ENCODE data around the gene GAK. TPM values are rescaled to one million over a fixed set of nuclear protein-coding genes. Genes with fewer than 3 reads are reported as not detected.

GAK gene
- polyA plus RNA-seq, 1 donor from 2014 or later = 58.8 TPM

DNA sequence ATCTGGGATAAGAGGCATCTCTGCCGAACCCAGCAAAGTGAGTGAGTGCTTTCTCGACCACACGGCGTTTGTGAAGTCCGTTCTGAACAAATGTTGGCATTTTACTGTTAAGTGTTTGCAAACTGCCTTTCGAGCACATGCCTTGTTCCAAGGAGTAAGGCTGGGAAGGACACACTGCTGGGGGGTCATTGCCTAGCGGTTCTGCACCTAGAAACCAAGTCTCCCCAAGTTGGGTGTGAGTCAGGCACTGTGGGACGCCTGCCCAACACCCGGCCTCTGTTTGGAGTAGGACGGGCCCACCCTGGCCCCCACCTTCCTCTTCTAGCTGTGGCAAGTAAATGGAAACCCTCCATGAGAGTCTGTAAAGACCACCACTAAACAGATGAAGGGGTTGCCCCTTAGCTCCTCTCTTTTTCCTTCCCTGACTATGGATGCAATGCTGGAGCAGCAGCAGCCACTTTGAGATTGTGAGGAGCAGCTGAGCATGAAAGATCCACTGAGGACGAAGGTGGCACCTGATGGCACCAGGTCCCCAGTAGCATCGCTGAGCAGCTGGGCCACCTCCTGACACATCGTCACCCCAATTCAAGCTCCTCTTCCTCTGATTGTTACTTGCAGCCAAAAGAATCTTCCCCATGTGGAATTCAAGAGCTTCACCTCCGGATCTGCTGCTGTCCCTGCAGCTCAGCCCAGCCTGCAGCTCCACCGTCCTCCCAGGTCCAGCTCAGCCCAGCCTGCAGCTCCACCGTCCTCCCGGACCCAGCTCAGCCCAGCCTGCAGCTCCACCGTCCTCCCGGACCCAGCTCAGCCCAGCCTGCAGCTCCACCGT, 112.5 kb downstream of the GAK start:
- Histone ChIP-seq H3F3A (ENCODE audit: insufficient read depth, low read length, poor library complexity, severe bottlenecking) (no peaks in the 10 kb centered on the region), H3K79me2 (replicated peaks; ENCODE audit: insufficient read depth, low read length) (no peaks in the 10 kb centered on the region), H3K9ac (ENCODE audit: low read length) (no peak overlapping the region), H3K4me2 (ENCODE audit: low read length) (no peak overlapping the region), H3K27me3 (ENCODE audit: insufficient read depth, low read depth, low read length) (peaks cover 20% of the 10 kb centered on the region), H3K27ac (ENCODE audit: low read length) (no peak overlapping the region), H2AFZ (ENCODE audit: low read depth, low read length) (no peak overlapping the region), H4K20me1 (ENCODE audit: insufficient read depth) (no peaks in the 10 kb centered on the region), H3K4me3 (ENCODE audit: low read length) (no peak overlapping the region), H3K9me2 (ENCODE audit: insufficient read depth, low read length) (no peaks in the 10 kb centered on the region), H3K9me3 (ENCODE audit: low read length) (no peaks in the 10 kb centered on the region), H3K36me3 (ENCODE audit: insufficient read depth, low read length) (no peaks in the 10 kb centered on the region)
- TF ChIP-seq TAF1 (IDR thresholded peaks at IDR 0.05; ENCODE audit: low read depth) (no peak), EZH2 (IDR thresholded peaks at IDR 0.05; ENCODE audit: borderline replicate concordance, insufficient read depth, low read length, poor library complexity, severe bottlenecking) (no peak)
- TF ChIP-seq, protein P1, sequence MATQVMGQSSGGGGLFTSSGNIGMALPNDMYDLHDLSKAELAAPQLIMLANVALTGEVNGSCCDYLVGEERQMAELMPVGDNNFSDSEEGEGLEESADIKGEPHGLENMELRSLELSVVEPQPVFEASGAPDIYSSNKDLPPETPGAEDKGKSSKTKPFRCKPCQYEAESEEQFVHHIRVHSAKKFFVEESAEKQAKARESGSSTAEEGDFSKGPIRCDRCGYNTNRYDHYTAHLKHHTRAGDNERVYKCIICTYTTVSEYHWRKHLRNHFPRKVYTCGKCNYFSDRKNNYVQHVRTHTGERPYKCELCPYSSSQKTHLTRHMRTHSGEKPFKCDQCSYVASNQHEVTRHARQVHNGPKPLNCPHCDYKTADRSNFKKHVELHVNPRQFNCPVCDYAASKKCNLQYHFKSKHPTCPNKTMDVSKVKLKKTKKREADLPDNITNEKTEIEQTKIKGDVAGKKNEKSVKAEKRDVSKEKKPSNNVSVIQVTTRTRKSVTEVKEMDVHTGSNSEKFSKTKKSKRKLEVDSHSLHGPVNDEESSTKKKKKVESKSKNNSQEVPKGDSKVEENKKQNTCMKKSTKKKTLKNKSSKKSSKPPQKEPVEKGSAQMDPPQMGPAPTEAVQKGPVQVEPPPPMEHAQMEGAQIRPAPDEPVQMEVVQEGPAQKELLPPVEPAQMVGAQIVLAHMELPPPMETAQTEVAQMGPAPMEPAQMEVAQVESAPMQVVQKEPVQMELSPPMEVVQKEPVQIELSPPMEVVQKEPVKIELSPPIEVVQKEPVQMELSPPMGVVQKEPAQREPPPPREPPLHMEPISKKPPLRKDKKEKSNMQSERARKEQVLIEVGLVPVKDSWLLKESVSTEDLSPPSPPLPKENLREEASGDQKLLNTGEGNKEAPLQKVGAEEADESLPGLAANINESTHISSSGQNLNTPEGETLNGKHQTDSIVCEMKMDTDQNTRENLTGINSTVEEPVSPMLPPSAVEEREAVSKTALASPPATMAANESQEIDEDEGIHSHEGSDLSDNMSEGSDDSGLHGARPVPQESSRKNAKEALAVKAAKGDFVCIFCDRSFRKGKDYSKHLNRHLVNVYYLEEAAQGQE (IDR thresholded peaks at IDR 0.05; ENCODE audit: borderline replicate concordance) = no peak

GRCh38 chr4:818106-818921, 113.8 kb downstream of the GAK start:
- Histone ChIP-seq H3K4me3 (ENCODE audit: low read length) (no peak overlapping the region), H3K36me3 (ENCODE audit: insufficient read depth, low read length) (no peaks in the 10 kb centered on the region), H3K9me3 (ENCODE audit: low read length) (no peaks in the 10 kb centered on the region), H3K27me3 (ENCODE audit: insufficient read depth, low read depth, low read length) (peaks cover 12% of the 10 kb centered on the region), H2AFZ (ENCODE audit: low read depth, low read length) (no peak overlapping the region), H3K4me2 (ENCODE audit: low read length) (no peak overlapping the region), H3K9me2 (ENCODE audit: insufficient read depth, low read length) (no peaks in the 10 kb centered on the region), H3K27ac (ENCODE audit: low read length) (no peak overlapping the region), H3K9ac (ENCODE audit: low read length) (no peak overlapping the region), H3F3A (ENCODE audit: insufficient read depth, low read length, poor library complexity, severe bottlenecking) (no peaks in the 10 kb centered on the region), H3K79me2 (replicated peaks; ENCODE audit: insufficient read depth, low read length) (no peaks in the 10 kb centered on the region), H4K20me1 (ENCODE audit: insufficient read depth) (no peaks in the 10 kb centered on the region)
- TF ChIP-seq RAD21 (conservative IDR thresholded peaks at IDR 0.05) (no peak), POLR2AphosphoS5 (IDR thresholded peaks at IDR 0.05) (no peak), CTCF (IDR thresholded peaks at IDR 0.05; ENCODE audit: poor library complexity, severe bottlenecking) (no peak), MXI1 (conservative IDR thresholded peaks at IDR 0.05; ENCODE audit: poor library complexity, severe bottlenecking) (no peak), EZH2 (IDR thresholded peaks at IDR 0.05; ENCODE audit: borderline replicate concordance, insufficient read depth, low read length, poor library complexity, severe bottlenecking) (no peak), TAF1 (IDR thresholded peaks at IDR 0.05; ENCODE audit: low read depth) (no peak)
- TF ChIP-seq, protein P1 (IDR thresholded peaks at IDR 0.05; ENCODE audit: borderline replicate concordance) = no peak
